Hepatocyte (in vitro differentiated cells): Measurements from ENCODE around the gene SHMT2.

Source experiments
- EZH2 ChIP-seq: fragments of 200-600 bp; sonication (generic); IDR thresholded peaks from 2 replicates; pipeline ENCODE4 v1.6.1; 2016; ENCODE audit warnings: antibody characterized with exemption, mild to moderate bottlenecking, borderline replicate concordance
- EZH2phosphoT487 ChIP-seq: fragments of 200-600 bp; sonication (generic); IDR thresholded peaks from one replicate; pipeline ENCODE4 v1.6.1; 2018; ENCODE audit warnings: antibody characterized with exemption, mild to moderate bottlenecking, low read depth, moderate library complexity; ENCODE audit not compliant: unreplicated experiment, severe bottlenecking
- TF ChIP-seq, protein P1 (sequence below): fragments of 200-600 bp; sonication (generic); IDR thresholded peaks from 2 replicates; pipeline ENCODE4 v1.5.1; 2016; ENCODE audit warnings: antibody characterized with exemption, mild to moderate bottlenecking; ENCODE audit not compliant: poor library complexity

DNA sequence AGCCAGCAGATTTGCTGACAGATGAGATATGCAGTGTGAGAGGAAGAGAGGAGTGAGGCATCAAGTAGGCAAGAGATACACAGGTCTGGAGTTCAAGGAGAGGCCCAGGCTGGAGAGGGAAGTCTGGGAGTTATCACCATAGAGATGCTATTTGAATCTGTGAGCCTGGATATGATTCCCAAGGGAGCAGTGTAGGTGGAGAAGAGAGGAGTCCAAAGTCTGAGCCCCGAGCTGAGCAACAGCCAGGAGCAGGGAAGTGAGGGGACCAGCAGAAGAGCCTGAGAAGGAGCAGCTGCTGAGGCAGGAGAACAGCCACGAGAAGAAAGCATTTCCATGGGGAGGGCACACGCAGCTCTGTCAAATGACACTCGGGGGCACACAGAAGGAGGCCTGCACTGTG lies 33.1 kb upstream of the SHMT2 start:
- TF ChIP-seq, protein P1, sequence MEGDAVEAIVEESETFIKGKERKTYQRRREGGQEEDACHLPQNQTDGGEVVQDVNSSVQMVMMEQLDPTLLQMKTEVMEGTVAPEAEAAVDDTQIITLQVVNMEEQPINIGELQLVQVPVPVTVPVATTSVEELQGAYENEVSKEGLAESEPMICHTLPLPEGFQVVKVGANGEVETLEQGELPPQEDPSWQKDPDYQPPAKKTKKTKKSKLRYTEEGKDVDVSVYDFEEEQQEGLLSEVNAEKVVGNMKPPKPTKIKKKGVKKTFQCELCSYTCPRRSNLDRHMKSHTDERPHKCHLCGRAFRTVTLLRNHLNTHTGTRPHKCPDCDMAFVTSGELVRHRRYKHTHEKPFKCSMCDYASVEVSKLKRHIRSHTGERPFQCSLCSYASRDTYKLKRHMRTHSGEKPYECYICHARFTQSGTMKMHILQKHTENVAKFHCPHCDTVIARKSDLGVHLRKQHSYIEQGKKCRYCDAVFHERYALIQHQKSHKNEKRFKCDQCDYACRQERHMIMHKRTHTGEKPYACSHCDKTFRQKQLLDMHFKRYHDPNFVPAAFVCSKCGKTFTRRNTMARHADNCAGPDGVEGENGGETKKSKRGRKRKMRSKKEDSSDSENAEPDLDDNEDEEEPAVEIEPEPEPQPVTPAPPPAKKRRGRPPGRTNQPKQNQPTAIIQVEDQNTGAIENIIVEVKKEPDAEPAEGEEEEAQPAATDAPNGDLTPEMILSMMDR = no peak
- TF ChIP-seq EZH2phosphoT487 (no peak), EZH2 (no peak)
